Muscle layer of colon (tissue), 2 donors: ENCODE measurements around the gene DNAH11.
"Not testable (repeated sequence)": the region's sequence is repeated elsewhere in the genome, so short reads cannot be mapped to it uniquely, and the experiment has no call there.

Source experiments
- H3K27ac ChIP-seq: one replicate; pipeline ENCODE4 v1.7.0; 2013; ENCODE audit warnings: low read depth, mild to moderate bottlenecking, low read length, moderate library complexity
- H3K27me3 ChIP-seq, 2 donors: one replicate each; pipeline ENCODE4 v1.7.0; 2013; ENCODE audit warnings: low read length in 2 of 2, mild to moderate bottlenecking in 2 of 2; ENCODE audit not compliant: insufficient read depth in 2 of 2, control insufficient read depth in 1 of 2
- H3K36me3 ChIP-seq: one replicate; pipeline ENCODE4 v1.7.0; 2013; ENCODE audit warnings: mild to moderate bottlenecking, low read length; ENCODE audit not compliant: insufficient read depth
- H3K4me1 ChIP-seq: one replicate; pipeline ENCODE4 v1.7.0; 2013; ENCODE audit warnings: mild to moderate bottlenecking, low read length; ENCODE audit not compliant: insufficient read depth
- H3K4me3 ChIP-seq, 2 donors: one replicate each; pipeline ENCODE4 v1.7.0; 2013; ENCODE audit warnings: low read length in 2 of 2, low read depth in 1 of 2, mild to moderate bottlenecking in 1 of 2, moderate library complexity in 1 of 2
- H3K9ac ChIP-seq: one replicate; pipeline ENCODE4 v1.7.0; 2013; ENCODE audit warnings: low read length
- H3K9me3 ChIP-seq: one replicate; pipeline ENCODE4 v1.7.0; 2013; ENCODE audit warnings: mild to moderate bottlenecking, low read length
- donor health status: abdominal sarcoma.
- donor health status: Adenocarcinoma of cecum.

DNAH11 gene

DNA sequence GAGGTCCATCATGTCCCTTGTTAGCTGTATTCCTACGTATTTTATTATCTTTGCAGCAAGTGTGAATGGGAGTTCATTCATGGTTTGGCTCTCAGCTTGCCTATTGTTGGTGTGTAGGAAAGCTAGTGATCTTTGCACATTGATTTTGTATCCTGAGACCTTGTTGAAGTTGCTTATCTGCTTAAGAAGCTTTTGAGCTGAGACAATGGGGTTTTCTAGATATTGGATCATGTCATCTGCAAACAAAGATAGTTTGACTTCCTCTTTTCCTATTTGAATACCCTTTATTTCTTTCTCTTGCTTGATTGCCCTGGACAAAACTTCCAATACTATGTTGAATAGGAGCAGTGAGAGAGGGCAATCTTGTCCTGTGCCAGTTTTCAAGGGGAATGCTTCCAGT lies 10.4 kb upstream of the DNAH11 start:
- H3K27ac ChIP-seq, H3K9ac ChIP-seq, H3K4me3 ChIP-seq, H3K4me1 ChIP-seq, H3K27me3 ChIP-seq, H3K36me3 ChIP-seq, H3K9me3 ChIP-seq: not testable (repeated sequence)

DNA sequence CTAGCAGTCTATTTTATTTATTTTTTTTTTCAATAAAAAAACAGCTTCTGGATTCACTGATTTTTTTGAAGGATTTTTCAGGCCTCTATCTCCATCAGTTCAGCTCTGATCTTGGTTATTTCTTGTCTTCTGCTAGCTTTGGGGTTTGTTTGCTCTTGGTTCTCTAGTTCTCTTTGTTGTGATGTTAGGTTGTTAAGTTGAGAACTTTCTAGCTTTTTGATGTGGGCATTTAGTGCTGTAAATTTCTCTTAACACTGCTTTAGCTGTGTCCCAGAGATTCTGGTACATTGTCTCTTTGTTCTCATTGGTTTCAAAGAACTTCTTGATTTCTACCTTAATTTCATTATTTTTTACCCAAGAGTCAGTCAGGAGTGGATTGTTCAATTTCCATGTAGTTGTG lies 9.2 kb upstream of the DNAH11 start:
- not testable (repeated sequence) for H3K9ac ChIP-seq, H3K27me3 ChIP-seq, H3K4me3 ChIP-seq, H3K36me3 ChIP-seq, H3K4me1 ChIP-seq, H3K27ac ChIP-seq, H3K9me3 ChIP-seq

DNA sequence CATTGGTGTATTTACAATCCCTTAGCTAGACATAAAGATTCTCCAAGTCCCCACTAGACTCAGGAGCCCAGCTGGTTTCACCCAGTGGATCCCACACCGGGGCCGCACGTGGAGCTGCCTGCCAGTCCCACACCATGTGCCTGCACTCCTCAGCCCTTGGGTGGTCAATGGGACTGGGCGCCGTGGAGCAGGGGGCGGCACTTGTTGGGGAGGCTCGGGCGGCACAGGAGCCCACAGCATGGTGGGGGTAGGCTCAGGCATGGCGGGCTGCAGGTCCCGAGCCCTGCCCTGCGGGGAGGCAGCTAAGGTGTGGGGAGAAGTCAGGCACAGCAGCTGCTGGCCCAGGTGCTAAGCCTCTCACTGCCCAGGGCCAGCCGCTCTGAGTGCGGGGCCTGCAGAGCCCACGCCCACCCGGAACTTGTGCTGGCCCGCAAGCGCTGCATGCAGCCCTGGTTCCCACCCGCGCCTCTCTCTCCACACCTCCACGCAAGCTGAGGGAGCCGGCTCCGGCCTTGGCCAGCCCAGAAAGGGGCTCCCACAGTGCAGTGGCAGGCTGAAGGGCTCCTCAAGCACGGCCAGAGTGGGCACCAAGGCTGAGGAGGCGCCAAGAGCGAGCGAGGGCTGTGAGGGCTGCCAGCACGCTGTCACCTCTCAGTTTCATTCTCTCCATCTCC lies 6.3 kb upstream of the DNAH11 start:
- not testable (repeated sequence) for H3K36me3 ChIP-seq, H3K27ac ChIP-seq, H3K9me3 ChIP-seq, H3K27me3 ChIP-seq, H3K4me3 ChIP-seq, H3K4me1 ChIP-seq, H3K9ac ChIP-seq

DNA sequence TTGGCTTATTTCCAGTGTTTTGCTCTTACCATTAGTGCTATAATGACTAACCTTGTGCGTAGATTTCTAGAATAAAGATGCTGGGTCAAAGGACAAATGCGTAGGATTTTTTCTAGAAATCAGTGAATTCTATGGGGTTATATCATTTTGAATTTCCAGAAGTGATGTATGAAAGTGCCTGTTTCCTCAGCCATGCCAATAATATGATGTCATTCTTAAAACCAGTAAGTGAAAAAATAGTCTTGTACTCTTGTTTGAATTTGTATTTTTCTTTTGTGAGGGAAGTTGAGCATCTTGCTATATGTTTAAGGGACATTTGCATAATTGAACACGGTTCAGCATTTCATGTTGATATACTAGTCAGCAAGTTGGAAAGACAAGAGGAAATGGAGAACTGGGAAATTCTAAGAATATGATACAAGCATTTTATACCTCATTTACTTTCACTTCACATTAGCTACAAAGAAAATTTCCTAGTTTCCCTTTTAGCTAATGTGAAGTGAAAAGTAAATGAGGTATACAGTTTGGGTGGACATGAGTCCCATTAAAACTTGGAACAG lies 3.8 kb upstream of the DNAH11 start:
- Histone ChIP-seq H3K4me3 (no peak overlapping the region), H3K9ac (no peak overlapping the region), H3K27me3 (peaks cover 8 to 16% of the 10 kb centered on the region in 2 donors), H3K9me3 (no peaks in the 10 kb centered on the region), H3K36me3 (no peaks in the 10 kb centered on the region), H3K27ac (no peak overlapping the region), H3K4me1 (peaks cover 8% of the 10 kb centered on the region)

DNA sequence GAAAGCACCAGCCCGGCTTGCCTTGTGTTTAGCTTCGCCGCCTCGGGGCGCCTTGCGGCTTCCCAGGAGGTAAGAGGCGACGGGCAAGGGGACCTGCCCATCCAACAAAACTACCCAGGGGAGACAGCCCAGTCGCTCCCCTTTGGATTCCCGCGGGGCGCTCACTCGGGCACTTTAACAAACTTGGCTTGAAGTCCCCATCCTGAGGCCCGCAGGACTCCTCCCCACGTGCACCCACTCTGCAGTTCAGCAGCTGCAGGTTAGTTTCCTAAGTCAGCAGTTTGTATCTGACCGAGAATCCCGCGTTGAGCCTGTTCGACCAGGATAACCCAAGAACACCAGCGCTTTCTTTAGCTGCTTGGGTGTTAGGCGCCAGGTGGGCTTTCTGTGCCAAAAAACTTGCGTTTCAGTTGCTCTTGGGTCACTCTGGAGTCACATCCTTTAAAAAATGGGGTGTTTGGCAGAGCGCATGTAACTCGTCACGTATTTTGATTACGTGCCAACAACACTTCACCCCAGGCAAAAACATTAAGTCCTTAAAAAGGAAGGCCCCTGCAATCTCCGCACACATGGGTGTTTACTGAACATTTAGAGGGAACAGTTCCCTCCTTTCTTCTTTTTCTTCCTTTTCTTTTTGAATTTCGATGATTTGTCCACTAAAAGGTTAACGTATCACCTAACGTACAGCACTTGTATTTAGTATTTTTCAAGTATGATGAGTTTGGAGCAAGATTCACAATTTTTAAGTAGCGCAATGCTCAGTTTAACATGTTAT lies 876 bp downstream of the DNAH11 start:
- Histone ChIP-seq H3K4me3 (peak overlapping the region; percentile 35 to 56), H3K9ac (no peak overlapping the region), H3K9me3 (no peaks in the 10 kb centered on the region), H3K4me1 (peaks cover 8% of the 10 kb centered on the region), H3K27ac (no peak overlapping the region), H3K36me3 (no peaks in the 10 kb centered on the region), H3K27me3 (peaks cover 12 to 22% of the 10 kb centered on the region in 2 donors)

DNA sequence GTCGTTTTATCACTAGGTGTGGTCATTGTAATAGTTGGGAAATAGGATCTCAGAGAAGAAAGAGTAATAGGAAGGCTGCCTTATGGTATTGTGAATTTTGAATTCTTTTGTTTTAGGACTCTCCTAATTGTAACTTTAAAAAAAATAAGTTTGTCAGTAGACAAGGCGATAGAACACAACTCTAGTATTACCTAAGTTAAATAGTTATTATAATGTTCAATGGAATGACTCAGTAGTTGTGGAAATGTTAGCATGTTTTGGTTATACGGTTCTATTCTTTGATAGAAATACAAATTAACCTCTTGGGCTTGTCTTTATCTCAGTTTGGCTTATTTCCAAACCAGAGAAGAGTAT lies 1.4 kb downstream of the DNAH11 start:
- peaks cover 12 to 22% of the 10 kb centered on the region in 2 donors for H3K27me3 ChIP-seq
- no peak overlapping the region for H3K9ac ChIP-seq
- H3K9me3 ChIP-seq, result no peaks in the 10 kb centered on the region
- H3K36me3 ChIP-seq, result no peaks in the 10 kb centered on the region
- no peak overlapping the region for H3K4me3 ChIP-seq
- peaks cover 8% of the 10 kb centered on the region for H3K4me1 ChIP-seq
- no peak overlapping the region for H3K27ac ChIP-seq

DNA sequence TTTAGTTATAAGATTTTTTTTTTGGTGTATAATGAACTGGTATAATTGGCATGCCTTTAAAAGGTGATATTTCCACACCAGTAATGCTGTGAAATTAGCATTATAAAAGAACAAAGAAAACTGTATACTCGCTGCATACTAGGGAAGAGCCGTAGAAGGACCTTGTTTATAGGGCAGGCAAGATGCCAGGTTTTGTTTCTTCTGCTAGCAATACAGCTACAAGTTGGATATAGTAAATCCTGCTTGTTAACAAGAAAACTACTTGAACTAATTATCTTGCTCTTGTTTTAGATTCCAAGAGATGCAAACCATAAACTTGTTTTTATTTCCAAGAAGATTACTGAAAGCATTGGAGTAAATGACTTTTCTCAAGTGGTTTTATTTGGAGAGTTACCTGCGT lies 1.9 kb downstream of the DNAH11 start:
- H3K36me3 ChIP-seq, result no peaks in the 10 kb centered on the region
- no peaks in the 10 kb centered on the region for H3K9me3 ChIP-seq
- H3K27ac ChIP-seq, result no peak overlapping the region
- H3K4me1 ChIP-seq, result peaks cover 8% of the 10 kb centered on the region
- H3K27me3 ChIP-seq, result peaks cover 12 to 22% of the 10 kb centered on the region in 2 donors
- no peak overlapping the region for H3K9ac ChIP-seq
- H3K4me3 ChIP-seq, result no peak overlapping the region

DNA sequence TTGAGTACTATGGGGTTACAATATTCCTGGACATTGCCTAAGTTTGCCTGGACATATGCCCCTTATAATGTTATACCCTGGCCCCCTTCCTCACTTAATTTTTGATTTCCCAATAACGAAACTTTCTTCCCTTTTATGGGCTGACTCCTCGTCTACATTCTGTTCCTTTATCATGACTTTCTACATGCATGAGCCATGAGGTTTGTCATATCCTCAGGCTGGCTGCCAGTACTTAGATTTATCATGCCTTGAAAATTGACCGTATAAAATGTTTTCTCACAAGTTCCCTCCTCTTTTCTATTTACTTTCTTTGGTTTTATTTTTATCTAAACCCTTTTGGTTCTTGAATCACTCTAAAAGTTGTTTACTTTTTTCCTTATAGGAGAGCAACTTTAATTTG lies 4.7 kb downstream of the DNAH11 start:
- Histone ChIP-seq H3K4me1 (peaks cover 8% of the 10 kb centered on the region), H3K9me3 (no peaks in the 10 kb centered on the region), H3K9ac (no peak overlapping the region), H3K27ac (no peak overlapping the region), H3K27me3 (peaks cover 12 to 21% of the 10 kb centered on the region in 2 donors), H3K36me3 (no peaks in the 10 kb centered on the region), H3K4me3 (no peak overlapping the region)

DNA sequence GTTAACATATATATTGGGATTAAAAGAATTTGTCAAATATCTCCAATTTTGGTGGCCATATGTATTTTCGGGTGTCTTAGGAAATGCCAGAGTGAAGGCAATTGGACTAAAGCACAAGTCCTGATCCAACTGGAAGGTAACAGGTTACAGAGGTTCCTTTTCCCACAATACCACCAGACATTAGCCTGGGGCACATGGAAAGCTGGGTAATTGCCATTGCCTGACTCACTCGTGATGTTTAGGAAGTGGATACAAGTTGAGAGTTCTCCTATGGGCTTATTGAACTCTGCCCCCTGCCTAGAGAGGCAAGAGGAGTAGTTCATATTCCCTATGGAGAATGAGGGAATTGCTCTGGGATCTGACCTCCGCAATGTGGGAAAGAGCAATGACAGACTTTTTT lies 5.7 kb downstream of the DNAH11 start:
- Histone ChIP-seq H3K27me3 (peaks cover 9 to 11% of the 10 kb centered on the region in 2 donors), H3K4me1 (peaks cover 5% of the 10 kb centered on the region), H3K36me3 (no peaks in the 10 kb centered on the region), H3K4me3 (no peak overlapping the region), H3K27ac (no peak overlapping the region), H3K9me3 (no peaks in the 10 kb centered on the region), H3K9ac (no peak overlapping the region)

DNA sequence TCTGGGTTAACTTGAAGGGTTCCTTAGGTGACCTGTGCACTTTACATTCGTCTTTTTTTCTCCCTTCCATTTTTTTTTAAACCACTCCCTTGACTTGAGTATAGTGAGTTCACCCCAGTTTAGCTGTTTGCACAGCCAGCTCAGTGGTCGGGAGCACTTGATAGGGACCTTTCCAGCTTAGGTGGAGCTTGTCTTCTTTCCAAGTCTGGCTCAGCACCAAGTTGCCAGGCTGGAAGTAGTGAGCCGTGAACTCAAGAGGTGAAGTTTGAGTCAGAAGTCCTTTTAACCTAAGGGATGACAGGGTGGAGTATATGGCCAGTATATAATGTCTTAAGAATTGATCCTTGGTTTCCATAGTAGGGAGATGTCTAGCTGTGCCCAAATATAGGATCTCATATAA lies 7.2 kb downstream of the DNAH11 start:
- Histone ChIP-seq H3K9ac (no peak overlapping the region), H3K36me3 (no peaks in the 10 kb centered on the region), H3K4me1 (no peaks in the 10 kb centered on the region), H3K9me3 (no peaks in the 10 kb centered on the region), H3K4me3 (no peak overlapping the region), H3K27me3 (no peaks in the 10 kb centered on the region), H3K27ac (no peak overlapping the region)

DNA sequence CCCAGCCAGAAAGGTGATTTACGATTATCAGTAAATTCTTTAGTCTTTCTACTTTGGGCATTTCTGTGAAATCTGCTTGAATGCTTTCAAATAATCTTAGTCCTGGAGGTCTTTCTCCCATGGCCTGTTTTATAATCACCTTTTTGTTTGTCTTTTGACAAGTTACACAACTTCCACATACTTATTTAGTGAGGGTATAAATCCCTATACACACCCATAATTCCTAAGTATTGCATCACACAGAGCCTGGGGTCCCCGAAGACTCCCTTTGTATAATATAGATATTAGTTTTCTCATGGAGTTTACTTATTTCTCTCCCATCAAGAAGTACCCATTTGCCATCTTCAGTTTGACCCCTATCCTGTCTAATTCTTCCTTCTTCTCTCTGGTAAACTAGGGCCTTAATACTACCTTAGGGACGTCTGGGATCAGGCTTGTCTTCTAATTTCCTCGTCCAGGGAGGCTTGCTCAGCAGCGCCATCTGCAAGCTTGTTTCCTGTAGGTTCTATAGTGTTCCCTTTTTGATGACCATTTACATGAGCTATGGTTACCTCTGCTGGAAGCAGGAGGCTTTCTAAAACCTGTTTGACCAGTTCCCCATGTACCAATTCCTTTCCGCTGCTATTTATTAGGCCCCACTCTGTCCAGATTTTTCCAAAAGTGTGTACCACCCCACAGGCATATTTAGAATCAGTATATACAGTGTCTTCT lies 8.1 kb downstream of the DNAH11 start:
- no peak overlapping the region for H3K27ac ChIP-seq
- no peaks in the 10 kb centered on the region for H3K9me3 ChIP-seq
- H3K27me3 ChIP-seq, result no peaks in the 10 kb centered on the region
- no peak overlapping the region for H3K9ac ChIP-seq
- no peak overlapping the region for H3K4me3 ChIP-seq
- H3K36me3 ChIP-seq, result no peaks in the 10 kb centered on the region
- H3K4me1 ChIP-seq, result no peaks in the 10 kb centered on the region
